AG04449 (cell line): Measurements from ENCODE around the gene FHIP2A.

Experiments
- CTCF ChIA-PET: fragments of 350-600 bp; formaldehyde crosslinking; extraction: SDS; loops from one replicate; lab custom pipeline; 2021; ENCODE audit warnings: antibody characterized with exemption; lab: Yijun Ruan, JAX
- POLR2A ChIA-PET: fragments of 400-600, 350-600 bp; formaldehyde crosslinking; extraction: SDS; loops from one replicate; lab custom pipeline; 2020; ENCODE audit warnings: antibody characterized with exemption, inconsistent platforms; lab: Yijun Ruan, JAX
- DNase-seq: peaks from one replicate; pipeline ENCODE4 v3.0.0-alpha.2; 2010; ENCODE audit warnings: low read depth, low spot score
- H3K4me3 ChIP-seq: 2 replicates; pipeline ENCODE4 v1.5.1; 2011; ENCODE audit warnings: low read depth, mild to moderate bottlenecking, control low read depth, low read length
- CTCF ChIP-seq: IDR thresholded peaks from one replicate; pipeline ENCODE4 v1.5.1; 2011; ENCODE audit warnings: mild to moderate bottlenecking, moderate library complexity, low read length, control low read depth, inconsistent platforms; ENCODE audit not compliant: insufficient read depth; ENCODE audit errors: missing control alignments

Gene FHIP2A

GRCh38 chr10:114808982-114809381, 12.6 kb upstream of the FHIP2A start:
- no peak for DNase-seq
- TF ChIP-seq CTCF, result no peak
- ChIA-PET CTCF (interaction anchor here (0.8 to 1.4 kb wide), 4 partner anchors 13 to 337 kb away, joined by 3 to 6 read pairs (median 4); partner anchors contain the start of gene FHIP2A), POLR2A (no interaction called here)
- no peak overlapping the region for H3K4me3 ChIP-seq

- no peak overlapping the region for H3K4me3 ChIP-seq
- no peak for DNase-seq
- no peak for TF ChIP-seq CTCF
- ChIA-PET CTCF (interaction anchor here (0.9 to 4.2 kb wide), 2 partner anchors 11 to 260 kb away, joined by 3 to 39 read pairs; partner anchors contain the start of gene FHIP2A), POLR2A (no interaction called here)
Observed at GRCh38 chr10:114810926-114811325, 10.7 kb upstream of the FHIP2A start.

GRCh38 chr10:114811862-114812261, 9.7 kb upstream of the FHIP2A start:
- H3K4me3 ChIP-seq, result no peak overlapping the region
- ChIA-PET CTCF (interaction anchor here (4.2 kb wide), 1 partner anchor 10 kb away, joined by 39 read pairs; the partner anchor contains the start of gene FHIP2A), POLR2A (no interaction called here)
- TF ChIP-seq CTCF, result no peak
- DNase-seq, result no peak

GRCh38 chr10:114815791-114816190, 5.8 kb upstream of the FHIP2A start:
- no peak overlapping the region for H3K4me3 ChIP-seq
- ChIA-PET POLR2A (no interaction called here), CTCF (interaction anchor here (1.0 to 1.2 kb wide), 2 partner anchors 27 to 512 kb away, joined by 3 read pairs; no protein-coding TSS in a partner anchor)
- DNase-seq, result no peak
- no peak for TF ChIP-seq CTCF

GRCh38 chr10:114816308-114816707, 5.3 kb upstream of the FHIP2A start:
- no peak for DNase-seq
- ChIA-PET CTCF (interaction anchor here (0.8 to 1.2 kb wide), 2 partner anchors 27 kb away, joined by 3 read pairs; no protein-coding TSS in a partner anchor), POLR2A (no interaction called here)
- no peak overlapping the region for H3K4me3 ChIP-seq
- TF ChIP-seq CTCF, result no peak

GRCh38 chr10:114819322-114819721, 2.3 kb upstream of the FHIP2A start:
- no peak overlapping the region for H3K4me3 ChIP-seq
- TF ChIP-seq CTCF, result no peak
- POLR2A ChIA-PET, result no interaction called here
- CTCF ChIA-PET, result no interaction called here
- DNase-seq, result no peak
